Liver (tissue), 9 donors: ENCODE results near the gene PCDHGB1. TPM values are rescaled to one million over a fixed set of nuclear protein-coding genes. Genes with fewer than 3 reads are reported as not detected.

Experiments
- DNase-seq: peaks from one replicate; pipeline ENCODE4 v3.0.0-alpha.2; 2017; ENCODE audit warnings: low spot score
- H3K27ac ChIP-seq, 2 donors: one replicate each; pipeline ENCODE4 v1.7.0; 2013; ENCODE audit warnings: inconsistent platforms in 2 of 2, low read length in 2 of 2, control low read depth in 1 of 2, low read depth in 1 of 2, mild to moderate bottlenecking in 1 of 2
- H3K27me3 ChIP-seq, 4 donors: one replicate each; pipeline versions ENCODE4 v1.6.1 to v1.7.0; 2013; ENCODE audit warnings: low read length in 3 of 4, inconsistent platforms in 1 of 4, mild to moderate bottlenecking in 1 of 4, moderate library complexity in 1 of 4; ENCODE audit not compliant: control insufficient read depth in 4 of 4, insufficient read depth in 4 of 4
- H3K36me3 ChIP-seq, 4 donors: one replicate each; pipeline versions ENCODE4 v1.6.1 to v1.7.0; 2013; ENCODE audit warnings: low read length in 3 of 4, mild to moderate bottlenecking in 3 of 4, low read depth in 1 of 4, moderate library complexity in 1 of 4; ENCODE audit not compliant: control insufficient read depth in 4 of 4, insufficient read depth in 3 of 4
- H3K4me1 ChIP-seq, 4 donors: one replicate each; pipeline versions ENCODE4 v1.6.1 to v1.7.0; 2013; ENCODE audit warnings: low read length in 3 of 4, mild to moderate bottlenecking in 3 of 4, moderate library complexity in 1 of 4; ENCODE audit not compliant: control insufficient read depth in 4 of 4, insufficient read depth in 4 of 4
- H3K4me3 ChIP-seq, 3 donors: one replicate each; pipeline versions ENCODE4 v1.6.1 to v1.7.0; 2013; ENCODE audit warnings: low read length in 3 of 3, control low read depth in 1 of 3, low read depth in 1 of 3, mild to moderate bottlenecking in 1 of 3
- H3K9ac ChIP-seq, 2 donors: one replicate each; pipeline ENCODE4 v1.7.0; 2013; ENCODE audit warnings: low read length in 2 of 2, mild to moderate bottlenecking in 2 of 2, moderate library complexity in 2 of 2, control low read depth in 1 of 2, low read depth in 1 of 2
- H3K9me3 ChIP-seq, 4 donors: one replicate each; pipeline versions ENCODE4 v1.6.1 to v1.7.0; 2013; ENCODE audit warnings: low read length in 3 of 4; ENCODE audit not compliant: control insufficient read depth in 4 of 4
- ATF3 ChIP-seq: IDR thresholded peaks from 2 replicates; pipeline ENCODE4 v1.6.1; 2016; ENCODE audit warnings: antibody characterized with exemption
- CTCF ChIP-seq: fragments of 150-350 bp; IDR thresholded peaks from 2 replicates; pipeline ENCODE4 v1.5.1; 2017; ENCODE audit warnings: improper control_type of control experiment, low read depth, low read length; ENCODE audit not compliant: missing input control
- EGR1 ChIP-seq, 2 donors: IDR thresholded peaks; 2 replicates each; pipeline ENCODE4 v1.6.1; 2016 to 2018; ENCODE audit warnings: antibody characterized with exemption in 2 of 2, low read depth in 2 of 2
- FOXA1 ChIP-seq: IDR thresholded peaks from 2 replicates; pipeline ENCODE4 v1.6.1; 2016; ENCODE audit warnings: antibody characterized with exemption
- FOXA2 ChIP-seq: IDR thresholded peaks from 2 replicates; pipeline ENCODE4 v1.6.1; 2016; ENCODE audit warnings: antibody characterized with exemption
- GABPA ChIP-seq, 2 donors: IDR thresholded peaks in 1 of 2; conservative IDR thresholded peaks in 1 of 2; 2 replicates each; pipeline ENCODE4 v1.6.1; 2016; ENCODE audit warnings: antibody characterized with exemption in 2 of 2, mild to moderate bottlenecking in 1 of 2, moderate library complexity in 1 of 2
- HNF4A ChIP-seq, 2 donors: conservative IDR thresholded peaks; 2 replicates each; pipeline ENCODE4 v1.6.1; 2016; ENCODE audit warnings: antibody characterized with exemption in 2 of 2, mild to moderate bottlenecking in 2 of 2
- HNF4G ChIP-seq: IDR thresholded peaks from 2 replicates; pipeline ENCODE4 v1.6.1; 2016; ENCODE audit warnings: antibody characterized with exemption
- JUND ChIP-seq, 2 donors: IDR thresholded peaks; 2 replicates each; pipeline ENCODE4 v1.6.1; 2016; ENCODE audit warnings: antibody characterized with exemption in 2 of 2
- MAX ChIP-seq: IDR thresholded peaks from 2 replicates; pipeline ENCODE4 v1.6.1; 2016; ENCODE audit warnings: antibody characterized with exemption
- NR2F2 ChIP-seq: IDR thresholded peaks from 2 replicates; pipeline ENCODE4 v1.6.1; 2016; ENCODE audit warnings: antibody characterized with exemption
- RAD21 ChIP-seq, 2 donors: IDR thresholded peaks; 2 replicates each; pipeline ENCODE4 v1.6.1; 2016; ENCODE audit warnings: antibody characterized with exemption in 2 of 2, mild to moderate bottlenecking in 2 of 2
- REST ChIP-seq: IDR thresholded peaks from 2 replicates; pipeline ENCODE4 v1.6.1; 2016; ENCODE audit warnings: antibody characterized with exemption, mild to moderate bottlenecking
- RXRA ChIP-seq, 2 donors: IDR thresholded peaks; 2 replicates each; pipeline ENCODE4 v1.6.1; 2017 to 2018; ENCODE audit warnings: antibody characterized with exemption in 2 of 2, mild to moderate bottlenecking in 1 of 2
- SP1 ChIP-seq: IDR thresholded peaks from 2 replicates; pipeline ENCODE4 v1.6.1; 2018; ENCODE audit warnings: antibody characterized with exemption, mild to moderate bottlenecking
- TAF1 ChIP-seq: conservative IDR thresholded peaks from 2 replicates; pipeline ENCODE4 v1.6.1; 2016; ENCODE audit warnings: antibody characterized with exemption, mild to moderate bottlenecking
- YY1 ChIP-seq: IDR thresholded peaks from 2 replicates; pipeline ENCODE4 v1.6.1; 2016; ENCODE audit warnings: antibody characterized with exemption, mild to moderate bottlenecking
- ZBTB33 ChIP-seq: IDR thresholded peaks from 2 replicates; pipeline ENCODE4 v1.6.1; 2016; ENCODE audit warnings: antibody characterized with exemption
- WGBS: extraction: QIAGEN DNeasy Blood & Tissue Kit; methylation state at CpG from one replicate; pipeline ENCODE4 v1.1.7; 2013; 5-methylcytosine and 5-hydroxymethylcytosine counted together
- polyA plus RNA-seq, 2 donors: library from polyadenylated mRNA; stranded (reverse) in 1 of 2; unstranded in 1 of 2; fragments of 200-250 nt in 1 of 2; fragments of >200 nt in 1 of 2; fragmentation: Nextera tagmentation in 1 of 2; extraction: Ambion mirVana in 1 of 2; gene quantifications; one replicate each; pipeline versions ENCODE4 v1.2.1 to v1.2.3, GENCODE V29; 2013 to 2015
- total RNA-seq, 2 donors: library from RNA; depleted of rRNA; stranded (reverse); fragments of >200 nt; gene quantifications; one replicate each; pipeline ENCODE4 v1.2.3, GENCODE V29; 2014
- donor health status: healthy.
- donor health status: healthy.
- donor health status: healthy.
- donor health status: healthy.
- donor health status: healthy.

Gene PCDHGB1
- total and polyA plus RNA-seq, 4 donors, result 0.10 to 0.75 (median 0.13) TPM

- Histone ChIP-seq H3K9ac (no peak overlapping the region), H3K9me3 (peaks cover 36 to 74% (median 55%) of the 10 kb centered on the region in 4 donors), H3K4me1 (no peaks in the 10 kb centered on the region), H3K27me3 (no peaks in the 10 kb centered on the region), H3K27ac (no peak overlapping the region), H3K4me3 (peak overlapping the region in 2 of 3 donors; percentile 12 to 40), H3K36me3 (peaks cover 0 to 6% (median 0%) of the 10 kb centered on the region in 4 donors)
- no peak for TF ChIP-seq HNF4G
- no peak for TF ChIP-seq GABPA (IDR thresholded peaks at IDR 0.05 in 1 of 2, conservative IDR thresholded peaks at IDR 0.05 in 1 of 2)
- TF ChIP-seq SP1, result no peak
- TF ChIP-seq ZBTB33, result no peak
- no peak for TF ChIP-seq CTCF
- TF ChIP-seq MAX, result no peak
- no peak for TF ChIP-seq HNF4A (conservative IDR thresholded peaks at IDR 0.05)
- no peak for TF ChIP-seq RXRA (IDR thresholded peaks at IDR 0.05)
- no peak for TF ChIP-seq TAF1
- TF ChIP-seq EGR1 (IDR thresholded peaks at IDR 0.05; ENCODE audit: low read depth in 2 of 2), result no peak
- no peak for TF ChIP-seq REST
- TF ChIP-seq FOXA1, result no peak
- no peak for TF ChIP-seq YY1
- no peak for TF ChIP-seq JUND (IDR thresholded peaks at IDR 0.05)
- TF ChIP-seq ATF3, result no peak
- no peak for TF ChIP-seq RAD21 (IDR thresholded peaks at IDR 0.05)
- TF ChIP-seq FOXA2, result no peak
- TF ChIP-seq NR2F2, result no peak
- DNase-seq, result no peak
- 97% methylated on average over 1 of the region's 1 CpG for WGBS
Measured at GRCh38 chr5:141306630-141307029, 43.3 kb upstream of the PCDHGB1 start.
